Astrocyte (in vitro differentiated cells and primary cell): ENCODE results near the gene MACC1. TPM values are rescaled to one million over a fixed set of nuclear protein-coding genes. Genes with fewer than 3 reads are reported as not detected.

Source experiments
- DNase-seq: peaks from one replicate; pipeline ENCODE4 v3.0.0-alpha.2; 2010; ENCODE audit warnings: low read depth
- FAIRE-seq: peaks from 2 replicates; lab custom pipeline; 2011; peaks lifted over from hg19 to GRCh38; lab: Jason Lieb, UNC
- H2AFZ ChIP-seq: 2 replicates; pipeline ENCODE4 v1.6.0; 2012; ENCODE audit warnings: low read depth, low read length, inconsistent platforms
- H3K27ac ChIP-seq: 2 replicates; pipeline ENCODE4 v1.5.1; 2011; ENCODE audit warnings: low read depth, low read length, inconsistent platforms
- H3K27me3 ChIP-seq: 2 replicates; pipeline ENCODE4 v1.6.0; 2011; ENCODE audit warnings: low read length, inconsistent platforms; ENCODE audit not compliant: insufficient read depth
- H3K36me3 ChIP-seq: 2 replicates; pipeline ENCODE4 v1.5.1; 2011; ENCODE audit warnings: low read length, inconsistent platforms; ENCODE audit not compliant: insufficient read depth
- H3K4me1 ChIP-seq: 2 replicates; pipeline ENCODE4 v1.5.1; 2011; ENCODE audit warnings: low read length, inconsistent platforms; ENCODE audit not compliant: insufficient read depth
- H3K4me2 ChIP-seq: 2 replicates; pipeline ENCODE4 v1.6.0; 2012; ENCODE audit warnings: low read length, inconsistent platforms
- H3K4me3 ChIP-seq: 2 replicates; pipeline ENCODE4 v1.5.1; 2011; ENCODE audit warnings: low read depth, mild to moderate bottlenecking, low read length, inconsistent platforms; ENCODE audit not compliant: insufficient read depth
- H3K79me2 ChIP-seq: 2 replicates; pipeline ENCODE4 v1.6.0; 2012; ENCODE audit warnings: mild to moderate bottlenecking, low read length, inconsistent platforms; ENCODE audit not compliant: insufficient read depth
- H3K9ac ChIP-seq: 2 replicates; pipeline ENCODE4 v1.6.0; 2012; ENCODE audit warnings: mild to moderate bottlenecking, low read length, inconsistent platforms
- H3K9me3 ChIP-seq: 2 replicates; pipeline ENCODE4 v1.5.1; 2012; ENCODE audit warnings: low read depth, mild to moderate bottlenecking, low read length, inconsistent platforms; ENCODE audit not compliant: insufficient read depth
- H4K20me1 ChIP-seq: 2 replicates; pipeline ENCODE4 v1.6.0; 2012; ENCODE audit warnings: low read length, inconsistent platforms; ENCODE audit not compliant: insufficient read depth
- H3K27ac Mint-ChIP-seq: one replicate; pipeline ENCODE4 v1.8.0; 2021; ENCODE audit warnings: mild to moderate bottlenecking, mixed read lengths; ENCODE audit not compliant: unreplicated experiment
- H3K27me3 Mint-ChIP-seq: one replicate; pipeline ENCODE4 v1.8.0; 2021; ENCODE audit warnings: low read depth, mixed read lengths; ENCODE audit not compliant: unreplicated experiment
- H3K36me3 Mint-ChIP-seq: one replicate; pipeline ENCODE4 v1.8.0; 2021; ENCODE audit warnings: low read depth, mixed read lengths; ENCODE audit not compliant: unreplicated experiment
- H3K4me1 Mint-ChIP-seq: one replicate; pipeline ENCODE4 v1.8.0; 2021; ENCODE audit warnings: low read depth, mixed read lengths; ENCODE audit not compliant: unreplicated experiment
- H3K4me3 Mint-ChIP-seq: one replicate; pipeline ENCODE4 v1.8.0; 2021; ENCODE audit warnings: mild to moderate bottlenecking, moderate library complexity, mixed read lengths; ENCODE audit not compliant: unreplicated experiment
- H3K9me3 Mint-ChIP-seq: one replicate; pipeline ENCODE4 v1.8.0; 2021; ENCODE audit warnings: mild to moderate bottlenecking, mixed read lengths; ENCODE audit not compliant: unreplicated experiment
- EZH2 ChIP-seq: IDR thresholded peaks from 2 replicates; pipeline ENCODE4 v1.6.1; 2012; ENCODE audit warnings: mild to moderate bottlenecking, low read length, inconsistent platforms; ENCODE audit not compliant: insufficient read depth
- total RNA-seq: library from RNA; stranded (reverse); gene quantifications from 2 replicates; pipeline ENCODE4 v1.2.1, GENCODE V29; 2021
- TF ChIP-seq, protein P1 (sequence below): IDR thresholded peaks from 2 replicates; pipeline ENCODE4 v1.5.1; 2011; ENCODE audit warnings: low read depth, mild to moderate bottlenecking, inconsistent platforms, low read length, moderate library complexity; ENCODE audit not compliant: insufficient read depth

Gene MACC1
- total RNA-seq, 1 donor from 2014 or later, result 2.0 TPM

DNA sequence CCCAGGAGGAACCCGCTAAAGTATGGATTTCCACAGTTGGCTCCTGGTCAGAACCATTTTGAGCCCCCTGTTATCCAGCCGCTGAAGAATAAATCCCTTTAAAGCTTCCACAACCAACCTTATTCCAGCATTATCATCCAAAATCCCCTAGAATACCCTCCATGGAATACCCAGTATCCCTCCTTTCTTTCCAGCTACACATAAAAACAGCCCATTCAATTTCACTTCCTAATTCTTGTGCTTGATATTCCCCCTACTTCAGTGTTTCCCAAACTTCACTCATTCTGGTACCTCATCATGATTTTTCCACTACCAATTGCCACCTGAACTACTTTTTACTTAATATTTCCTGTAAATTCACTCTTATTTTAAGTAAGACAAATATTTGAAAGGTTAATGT, 3.1 kb downstream of the MACC1 start:
- DNase-seq (no peak), FAIRE-seq (no peak)
- Histone ChIP-seq H3K9me3 (peaks cover 3% of the 10 kb centered on the region), H4K20me1 (no peaks in the 10 kb centered on the region), H3K4me3 (no peak overlapping the region), H3K4me1 (peaks cover 4% of the 10 kb centered on the region), H3K9ac (no peak overlapping the region), H3K4me2 (no peak overlapping the region), H2AFZ (no peak overlapping the region), H3K27me3 (no peaks in the 10 kb centered on the region), H3K36me3 (no peaks in the 10 kb centered on the region), H3K27ac (no peak overlapping the region), H3K79me2 (no peaks in the 10 kb centered on the region)
- no peak overlapping the region for H3K27ac Mint-ChIP-seq
- H3K4me3 Mint-ChIP-seq, result no peak overlapping the region
- peaks cover 1% of the 10 kb centered on the region for H3K27me3 Mint-ChIP-seq
- H3K9me3 Mint-ChIP-seq, result peaks cover 1% of the 10 kb centered on the region
- no peak for TF ChIP-seq EZH2
- TF ChIP-seq, protein P1, sequence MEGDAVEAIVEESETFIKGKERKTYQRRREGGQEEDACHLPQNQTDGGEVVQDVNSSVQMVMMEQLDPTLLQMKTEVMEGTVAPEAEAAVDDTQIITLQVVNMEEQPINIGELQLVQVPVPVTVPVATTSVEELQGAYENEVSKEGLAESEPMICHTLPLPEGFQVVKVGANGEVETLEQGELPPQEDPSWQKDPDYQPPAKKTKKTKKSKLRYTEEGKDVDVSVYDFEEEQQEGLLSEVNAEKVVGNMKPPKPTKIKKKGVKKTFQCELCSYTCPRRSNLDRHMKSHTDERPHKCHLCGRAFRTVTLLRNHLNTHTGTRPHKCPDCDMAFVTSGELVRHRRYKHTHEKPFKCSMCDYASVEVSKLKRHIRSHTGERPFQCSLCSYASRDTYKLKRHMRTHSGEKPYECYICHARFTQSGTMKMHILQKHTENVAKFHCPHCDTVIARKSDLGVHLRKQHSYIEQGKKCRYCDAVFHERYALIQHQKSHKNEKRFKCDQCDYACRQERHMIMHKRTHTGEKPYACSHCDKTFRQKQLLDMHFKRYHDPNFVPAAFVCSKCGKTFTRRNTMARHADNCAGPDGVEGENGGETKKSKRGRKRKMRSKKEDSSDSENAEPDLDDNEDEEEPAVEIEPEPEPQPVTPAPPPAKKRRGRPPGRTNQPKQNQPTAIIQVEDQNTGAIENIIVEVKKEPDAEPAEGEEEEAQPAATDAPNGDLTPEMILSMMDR, result no peak
- H3K36me3 Mint-ChIP-seq, result no peaks in the 10 kb centered on the region
- peaks cover 18% of the 10 kb centered on the region for H3K4me1 Mint-ChIP-seq

DNA sequence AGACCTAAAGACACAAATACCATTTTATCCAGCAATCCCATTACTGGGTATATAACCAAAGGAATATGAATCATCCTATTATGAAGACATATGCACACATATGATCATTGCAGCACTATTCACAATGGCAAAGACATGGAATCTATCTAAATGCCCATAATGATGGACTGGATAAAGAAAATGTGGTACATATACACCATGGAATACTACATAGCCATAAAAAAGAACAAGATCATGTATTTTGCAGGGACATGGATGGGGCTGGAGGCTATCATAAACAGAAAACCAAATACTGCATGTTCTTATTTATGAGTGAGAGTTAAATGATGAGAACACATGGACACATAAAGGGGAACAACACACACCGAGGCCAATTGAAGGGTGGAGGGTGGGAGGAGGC, 3.8 kb downstream of the MACC1 start:
- Mint-ChIP-seq H3K27ac (no peak overlapping the region), H3K4me1 (peaks cover 12% of the 10 kb centered on the region), H3K27me3 (peaks cover 1% of the 10 kb centered on the region), H3K4me3 (no peak overlapping the region), H3K36me3 (no peaks in the 10 kb centered on the region), H3K9me3 (peaks cover 3% of the 10 kb centered on the region)
- H3K4me2 ChIP-seq, result no peak overlapping the region
- H2AFZ ChIP-seq, result no peak overlapping the region
- H3K36me3 ChIP-seq, result no peaks in the 10 kb centered on the region
- DNase-seq (no peak), FAIRE-seq (no peak)
- H3K27ac ChIP-seq, result no peak overlapping the region
- no peaks in the 10 kb centered on the region for H4K20me1 ChIP-seq
- peaks cover 8% of the 10 kb centered on the region for H3K9me3 ChIP-seq
- no peak for TF ChIP-seq EZH2
- TF ChIP-seq, protein P1, result no peak
- H3K9ac ChIP-seq, result no peak overlapping the region
- no peaks in the 10 kb centered on the region for H3K79me2 ChIP-seq
- H3K27me3 ChIP-seq, result no peaks in the 10 kb centered on the region
- no peak overlapping the region for H3K4me3 ChIP-seq
- no peaks in the 10 kb centered on the region for H3K4me1 ChIP-seq

DNA sequence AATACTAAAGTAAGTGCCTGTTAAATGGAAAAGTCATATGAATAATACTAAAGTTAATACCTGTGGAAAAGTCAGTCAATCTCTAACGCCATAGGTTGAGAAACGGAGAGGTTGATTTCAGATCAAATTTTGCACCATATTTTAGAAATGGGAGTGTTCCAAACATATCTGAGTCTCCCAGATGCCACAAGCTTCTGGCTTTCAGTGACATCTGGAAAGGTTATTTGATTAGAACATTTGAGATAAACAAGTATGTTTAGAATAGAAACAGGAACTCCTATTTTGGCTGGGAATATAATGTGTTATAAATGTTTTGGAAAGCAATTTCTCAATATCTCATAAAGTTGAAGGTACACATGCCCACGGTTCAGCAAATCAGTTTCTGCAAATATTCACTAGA, 5.8 kb downstream of the MACC1 start:
- FAIRE-seq (no peak), DNase-seq (no peak)
- Histone ChIP-seq H2AFZ (no peak overlapping the region), H3K4me3 (no peak overlapping the region), H3K36me3 (no peaks in the 10 kb centered on the region), H3K27me3 (no peaks in the 10 kb centered on the region), H3K9me3 (peaks cover 8% of the 10 kb centered on the region), H3K9ac (no peak overlapping the region), H3K4me2 (no peak overlapping the region), H3K27ac (no peak overlapping the region), H3K4me1 (no peaks in the 10 kb centered on the region), H4K20me1 (no peaks in the 10 kb centered on the region), H3K79me2 (no peaks in the 10 kb centered on the region)
- TF ChIP-seq, protein P1, result no peak
- no peak for TF ChIP-seq EZH2
- Mint-ChIP-seq H3K4me3 (no peak overlapping the region), H3K4me1 (peaks cover 2% of the 10 kb centered on the region), H3K27me3 (peaks cover 1% of the 10 kb centered on the region), H3K36me3 (no peaks in the 10 kb centered on the region), H3K9me3 (peaks cover 8% of the 10 kb centered on the region), H3K27ac (no peak overlapping the region)
